Adipose tissue (tissue), 3 donors: ENCODE results near the gene PRDX2. TPM values are rescaled to one million over a fixed set of nuclear protein-coding genes. Genes with fewer than 3 reads are reported as not detected.

Experiments used
- polyA plus RNA-seq, 3 donors: library from polyadenylated mRNA; stranded (reverse); fragments of 200-250 nt; gene quantifications; one replicate each; pipeline ENCODE4 v1.2.3, GENCODE V29; 2013
- donor health status: healthy with polysubstance abuse.
- donor health status: Bipolar disorder and iron deficiency.
- donor health status: healthy.

Gene PRDX2
- polyA plus RNA-seq, 3 donors = 159 to 386 (median 207) TPM

Other genes with a start within 250 kb of the PRDX2 start
- gene ZNF490, start 191.0 kb downstream of the PRDX2 start, polyA plus RNA-seq = under 1 TPM; 0.45 to 0.55 (median 0.51) TPM
- 1 to 10 TPM; 4.0 to 7.6 (median 4.4) TPM for gene ZNF791, start 190.9 kb downstream of the PRDX2 start, polyA plus RNA-seq
- 10 to 100 TPM; 26.7 to 68.3 (median 44.5) TPM for gene MAN2B1, start 135.1 kb downstream of the PRDX2 start, polyA plus RNA-seq
- 10 to 100 TPM; 11.0 to 16.3 (median 11.8) TPM for gene WDR83, start 135.0 kb downstream of the PRDX2 start, polyA plus RNA-seq
- 10 to 100 TPM; 55.8 to 69.6 (median 68.3) TPM for gene DHPS, start 119.9 kb downstream of the PRDX2 start, polyA plus RNA-seq
- not detected for gene GNG14, start 113.8 kb downstream of the PRDX2 start, polyA plus RNA-seq
- gene FBXW9, start 105.2 kb downstream of the PRDX2 start, polyA plus RNA-seq = 1 to 10 TPM; 3.9 to 7.4 (median 6.6) TPM
- 10 to 100 TPM; 14.3 to 36.9 (median 21.9) TPM for gene TNPO2, start 77.9 kb downstream of the PRDX2 start, polyA plus RNA-seq
- gene TRIR, start 67.1 kb downstream of the PRDX2 start, polyA plus RNA-seq = 100 to 1,000 TPM; 143 to 267 (median 219) TPM
- 10 to 100 TPM; 50.9 to 94.1 (median 93.1) TPM for gene GET3, start 64.3 kb downstream of the PRDX2 start, polyA plus RNA-seq
- under 1 TPM in 1 of 3 donors, not detected in 2; 0.07 TPM for gene BEST2, start 50.0 kb downstream of the PRDX2 start, polyA plus RNA-seq
- 100 to 1,000 TPM in 1 of 3 donors, 10 to 100 TPM in 2; 41.1 to 210 (median 57.2) TPM for gene HOOK2, start 26.2 kb downstream of the PRDX2 start, polyA plus RNA-seq
- 1,000 to 10,000 TPM in 2 of 3 donors, 100 to 1,000 TPM in 1; 120 to 1,553 (median 1,136) TPM for gene JUNB, start 10.3 kb downstream of the PRDX2 start, polyA plus RNA-seq
- 1 to 10 TPM in 1 of 3 donors, under 1 TPM in 2; 0.38 to 1.8 (median 0.52) TPM for gene THSD8, start 269 bp upstream of the PRDX2 start, polyA plus RNA-seq
- gene RNASEH2A, start 4.8 kb upstream of the PRDX2 start, polyA plus RNA-seq = 1 to 10 TPM; 3.3 to 6.4 (median 5.6) TPM
- under 1 TPM in 2 of 3 donors, not detected in 1; 0.10 to 0.46 TPM for gene RTBDN, start 32.8 kb upstream of the PRDX2 start, polyA plus RNA-seq
- gene MAST1, start 36.7 kb upstream of the PRDX2 start, polyA plus RNA-seq = 1 to 10 TPM in 1 of 3 donors, under 1 TPM in 1, not detected in 1; 0.18 to 2.3 TPM
- 10 to 100 TPM; 15.6 to 29.0 (median 28.1) TPM for gene DNASE2, start 79.6 kb upstream of the PRDX2 start, polyA plus RNA-seq
- gene KLF1, start 85.4 kb upstream of the PRDX2 start, polyA plus RNA-seq = under 1 TPM in 2 of 3 donors, not detected in 1; 0.04 to 0.07 TPM
- gene GCDH, start 89.4 kb upstream of the PRDX2 start, polyA plus RNA-seq = 10 to 100 TPM; 27.2 to 73.8 (median 27.3) TPM
- 1 to 10 TPM in 1 of 3 donors, under 1 TPM in 1, not detected in 1; 0.05 to 1.2 TPM for gene SYCE2, start 117.5 kb upstream of the PRDX2 start, polyA plus RNA-seq
- gene FARSA, start 131.9 kb upstream of the PRDX2 start, polyA plus RNA-seq = 10 to 100 TPM; 34.0 to 47.6 (median 35.0) TPM
- gene CALR, start 136.8 kb upstream of the PRDX2 start, polyA plus RNA-seq = 100 to 1,000 TPM; 215 to 433 (median 312) TPM
- 100 to 1,000 TPM in 2 of 3 donors, 10 to 100 TPM in 1; 58.1 to 159 (median 133) TPM for gene RAD23A, start 144.1 kb upstream of the PRDX2 start, polyA plus RNA-seq
- 10 to 100 TPM; 34.2 to 51.5 (median 38.2) TPM for gene GADD45GIP1, start 155.4 kb upstream of the PRDX2 start, polyA plus RNA-seq
- under 1 TPM; 0.04 to 0.11 (median 0.05) TPM for gene DAND5, start 167.8 kb upstream of the PRDX2 start, polyA plus RNA-seq
- gene NFIX, start 193.7 kb upstream of the PRDX2 start, polyA plus RNA-seq = 10 to 100 TPM; 12.3 to 88.6 (median 77.6) TPM